HAP-1 (cell line): Measurements from ENCODE around the gene MRPL33.
A peak's percentile ranks its signal among the peaks of the same experiment; 100 is the strongest.
"Not testable (repeated sequence)": the region's sequence is repeated elsewhere in the genome, so short reads cannot be mapped to it uniquely, and the experiment has no call there.

Experiments
- DNase-seq, 2 experiments: peaks; one replicate each; pipeline ENCODE4 v3.0.0-alpha.2; 2016 to 2020; ENCODE audit warnings: low spot score in 2 of 2
- H3K27me3 ChIP-seq: fragments of 250-450 bp; sonication (Bioruptor Pico); 2 replicates; pipeline ENCODE4 v1.5.1; 2020; ENCODE audit warnings: low read depth, mild to moderate bottlenecking, moderate library complexity
- H3K36me3 ChIP-seq: fragments of 250-450 bp; sonication (Bioruptor Pico); replicated peaks from 2 replicates; pipeline ENCODE4 v1.5.1; 2020; ENCODE audit warnings: mild to moderate bottlenecking
- H3K4me1 ChIP-seq: fragments of 250-450 bp; sonication (Bioruptor Pico); 2 replicates; pipeline ENCODE4 v1.5.1; 2020; ENCODE audit warnings: mild to moderate bottlenecking
- H3K4me3 ChIP-seq: fragments of 250-450 bp; sonication (Bioruptor Pico); 2 replicates; pipeline ENCODE4 v1.5.1; 2020; ENCODE audit warnings: mild to moderate bottlenecking, moderate library complexity
- H3K9me3 ChIP-seq: fragments of 250-450 bp; sonication (Bioruptor Pico); 2 replicates; pipeline ENCODE4 v1.5.1; 2020; ENCODE audit warnings: mild to moderate bottlenecking, moderate library complexity
- in situ Hi-C: fragments of 300-500 bp; cut with MboI; formaldehyde crosslinking; loops from 3 replicates; pipeline ENCODE4 v1.14.3; 2020; ENCODE audit warnings: low sequenced_read_pairs, inconsistent platforms, mixed read lengths

The MRPL33 gene

GRCh38 chr2:27752551-27753237, 18.8 kb upstream of the MRPL33 start:
- Histone ChIP-seq H3K4me1 (peaks cover 5% of the 10 kb centered on the region; the same call in 1 of the 2 replicates), H3K36me3 (no peaks in the 10 kb centered on the region), H3K4me3 (no peak overlapping the region), H3K27me3 (no peaks in the 10 kb centered on the region), H3K9me3 (no peaks in the 10 kb centered on the region)
- DNase-seq = no peak
- in situ Hi-C loops = no loop called here

- H3K4me3 ChIP-seq = no peak overlapping the region
These were observed 17.4 kb upstream of the MRPL33 start for GRCh38 chr2:27754138-27754588.

GRCh38 chr2:27754831-27755230, 16.7 kb upstream of the MRPL33 start:
- no peak overlapping the region for H3K4me3 ChIP-seq
- H3K4me1 ChIP-seq = peaks cover 5% of the 10 kb centered on the region; the same call in 1 of the 2 replicates
- no peak for DNase-seq
- H3K36me3 ChIP-seq = no peaks in the 10 kb centered on the region
- no peaks in the 10 kb centered on the region for H3K9me3 ChIP-seq
- H3K27me3 ChIP-seq = no peaks in the 10 kb centered on the region
- in situ Hi-C loops = no loop called here

More at GRCh38 chr2:27754138-27754588, 17.4 kb upstream of the MRPL33 start:
- no peaks in the 10 kb centered on the region for H3K27me3 ChIP-seq
- peaks cover 5% of the 10 kb centered on the region; the same call in 1 of the 2 replicates for H3K4me1 ChIP-seq
- in situ Hi-C loops = no loop called here
- DNase-seq = peak; percentile 40 to 90
- no peaks in the 10 kb centered on the region for H3K36me3 ChIP-seq
- H3K9me3 ChIP-seq = no peaks in the 10 kb centered on the region

DNA sequence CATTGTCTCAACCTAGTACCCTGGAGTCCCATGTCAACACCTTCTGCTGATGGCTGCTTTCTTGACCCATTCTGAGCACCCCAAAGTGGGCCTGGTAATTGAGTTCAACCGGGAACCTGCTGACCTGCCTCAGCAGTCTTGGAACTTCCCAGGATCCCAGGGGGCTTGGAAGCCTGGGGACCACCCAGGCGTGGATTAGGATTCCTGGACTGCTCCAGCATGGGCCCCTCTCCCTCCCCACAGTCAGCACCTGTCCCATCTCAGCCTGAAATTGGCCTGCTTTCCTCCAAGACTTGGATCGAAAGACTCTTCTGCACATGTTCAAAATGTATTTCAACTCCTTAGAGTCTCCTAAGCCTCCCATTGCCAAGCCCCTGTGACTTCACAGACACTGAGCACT, 15.4 kb upstream of the MRPL33 start:
- H3K27me3 ChIP-seq = no peaks in the 10 kb centered on the region
- in situ Hi-C loops = no loop called here
- H3K36me3 ChIP-seq = no peaks in the 10 kb centered on the region
- peaks cover 5% of the 10 kb centered on the region; the same call in 1 of the 2 replicates for H3K4me1 ChIP-seq
- H3K4me3 ChIP-seq = no peak overlapping the region
- DNase-seq = no peak
- H3K9me3 ChIP-seq = no peaks in the 10 kb centered on the region

DNA sequence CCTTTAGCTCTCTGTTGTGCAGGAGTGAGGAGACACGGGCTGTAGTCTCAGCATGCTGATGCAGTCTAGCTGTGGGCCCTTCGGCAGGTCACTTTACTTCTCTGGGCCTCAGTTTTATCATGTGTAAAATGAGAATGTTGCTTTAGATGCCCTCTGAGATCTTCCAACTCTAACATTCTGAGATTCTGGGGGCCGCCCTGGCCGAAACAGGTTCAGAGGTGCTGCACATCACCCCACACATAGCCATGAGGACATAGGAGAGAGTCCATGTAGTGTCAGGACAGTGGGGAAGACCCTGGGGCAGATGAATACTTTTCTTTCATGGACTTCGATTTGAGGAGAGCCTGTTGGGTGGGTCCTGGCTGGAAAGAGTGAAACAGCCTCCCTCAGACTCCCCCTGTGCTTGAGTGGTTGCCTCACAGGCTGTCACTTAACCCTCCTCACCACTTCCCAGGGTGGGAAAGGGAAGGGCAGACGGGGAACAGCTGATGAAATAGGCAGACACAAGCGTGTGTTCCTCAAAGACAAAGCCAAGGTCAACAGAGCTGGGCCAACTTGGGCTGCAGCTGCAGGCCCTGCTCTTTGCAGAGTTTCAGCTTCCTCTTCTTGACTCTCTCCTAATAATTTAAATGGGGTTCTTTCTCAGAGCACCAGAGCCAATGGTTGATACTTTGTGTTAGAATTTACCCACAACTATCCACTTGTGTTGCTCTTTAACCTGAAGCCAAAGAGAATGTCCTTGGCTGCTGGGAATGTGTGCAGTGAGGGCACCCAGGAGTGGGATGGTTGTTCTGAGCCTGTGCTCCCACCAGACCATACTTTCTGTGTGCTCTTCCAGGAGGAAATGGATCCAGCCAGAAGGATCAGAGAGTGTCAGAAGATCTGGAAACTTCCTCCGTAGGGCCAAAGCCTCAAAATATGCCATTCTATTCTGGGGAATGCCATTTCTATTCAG, 14.7 kb upstream of the MRPL33 start:
- Histone ChIP-seq H3K4me1 (peaks cover 5% of the 10 kb centered on the region; the same call in 1 of the 2 replicates), H3K4me3 (no peak overlapping the region), H3K36me3 (no peaks in the 10 kb centered on the region), H3K27me3 (no peaks in the 10 kb centered on the region), H3K9me3 (no peaks in the 10 kb centered on the region)
- DNase-seq = no peak
- in situ Hi-C loops = no loop called here

- no peak for DNase-seq
- H3K4me3 ChIP-seq = no peak overlapping the region
- no peaks in the 10 kb centered on the region for H3K36me3 ChIP-seq
- H3K4me1 ChIP-seq = no peaks in the 10 kb centered on the region
- no peaks in the 10 kb centered on the region for H3K9me3 ChIP-seq
- in situ Hi-C loops = no loop called here
- no peaks in the 10 kb centered on the region for H3K27me3 ChIP-seq
These were observed 8.3 kb upstream of the MRPL33 start for GRCh38 chr2:27762951-27763906.

DNA sequence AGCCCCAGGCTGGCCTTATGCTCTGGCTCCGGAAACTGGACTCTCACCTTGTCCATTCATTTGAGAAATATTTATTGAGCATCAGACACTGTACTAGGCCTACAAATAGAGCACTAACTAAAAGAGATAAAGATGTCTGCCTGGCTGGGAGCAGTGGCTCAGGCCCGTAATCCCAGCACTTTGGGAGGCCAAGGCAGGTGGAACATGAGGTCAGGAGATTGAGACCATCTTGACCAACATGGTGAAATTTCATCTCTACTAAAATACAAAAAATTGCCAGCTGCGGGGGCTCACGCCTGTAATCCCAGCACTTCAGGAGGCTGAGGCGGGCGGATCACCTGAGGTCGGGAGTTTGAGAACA, 7.6 kb upstream of the MRPL33 start:
- Histone ChIP-seq H3K4me3 (no peak overlapping the region), H3K27me3 (no peaks in the 10 kb centered on the region), H3K9me3 (no peaks in the 10 kb centered on the region), H3K4me1 (no peaks in the 10 kb centered on the region), H3K36me3 (no peaks in the 10 kb centered on the region)
- in situ Hi-C loops = no loop called here
- DNase-seq = no peak

DNA sequence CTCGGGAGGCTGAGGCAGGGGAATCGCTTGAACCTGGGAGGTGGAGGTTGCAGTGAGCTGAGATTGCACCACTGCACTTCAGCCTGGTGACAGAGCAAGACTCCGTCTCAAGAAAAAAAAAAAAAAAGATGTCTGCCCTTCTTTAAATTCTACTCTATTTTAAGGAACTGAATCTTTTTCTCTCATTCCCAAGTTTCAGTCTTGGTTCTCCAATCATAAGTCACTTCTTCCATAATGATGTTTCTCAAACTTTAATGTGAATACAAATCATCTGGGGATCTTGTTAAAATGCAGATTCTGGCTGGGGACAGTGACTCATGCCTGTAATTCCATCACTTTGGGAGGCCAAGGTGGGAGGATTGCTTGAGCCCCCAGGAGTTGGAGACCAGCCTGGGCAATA, 7.0 kb upstream of the MRPL33 start:
- H3K27me3 ChIP-seq, H3K36me3 ChIP-seq, H3K4me3 ChIP-seq, H3K4me1 ChIP-seq, DNase-seq, in situ Hi-C loops, H3K9me3 ChIP-seq: not testable (repeated sequence)

GRCh38 chr2:27765621-27766286, 5.8 kb upstream of the MRPL33 start:
- H3K27me3 ChIP-seq = no peaks in the 10 kb centered on the region
- DNase-seq = no peak
- in situ Hi-C loops = no loop called here
- no peaks in the 10 kb centered on the region for H3K9me3 ChIP-seq
- no peak overlapping the region for H3K4me3 ChIP-seq
- no peaks in the 10 kb centered on the region for H3K4me1 ChIP-seq
- H3K36me3 ChIP-seq = no peaks in the 10 kb centered on the region

- Histone ChIP-seq H3K9me3 (no peaks in the 10 kb centered on the region; the same call in 1 of the 2 replicates), H3K36me3 (no peaks in the 10 kb centered on the region), H3K27me3 (no peaks in the 10 kb centered on the region), H3K4me1 (peaks cover 4% of the 10 kb centered on the region; the same call in 1 of the 2 replicates), H3K4me3 (no peak overlapping the region)
- no peak for DNase-seq
- in situ Hi-C loops = no loop called here
These were observed 5.2 kb upstream of the MRPL33 start for GRCh38 chr2:27766287-27766661.

DNA sequence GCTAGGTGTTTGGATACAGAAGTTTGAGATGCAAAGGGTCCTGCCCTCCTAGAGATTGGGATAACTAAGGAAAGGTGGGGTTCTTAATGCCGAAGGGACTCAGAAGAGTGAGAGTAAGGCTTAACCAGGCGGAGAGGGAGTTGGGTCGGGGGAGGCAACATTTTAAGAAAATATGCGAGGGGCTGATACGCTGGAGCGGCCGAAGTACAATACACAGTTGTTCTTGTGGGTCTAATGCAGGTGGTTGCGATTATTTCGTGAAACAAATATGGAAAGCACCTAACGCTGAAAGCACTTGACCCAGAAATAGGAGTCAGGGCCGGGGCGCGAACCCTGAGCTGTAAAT, 344 bp upstream of the MRPL33 start:
- no peaks in the 10 kb centered on the region; the same call in 1 of the 2 replicates for H3K9me3 ChIP-seq
- H3K27me3 ChIP-seq = no peaks in the 10 kb centered on the region
- peaks cover 13% of the 10 kb centered on the region; the same call in 1 of the 2 replicates for H3K36me3 ChIP-seq
- H3K4me1 ChIP-seq = peaks cover 13% of the 10 kb centered on the region; the same call in 1 of the 2 replicates
- DNase-seq = no peak
- peak overlapping the region; percentile 89 for H3K4me3 ChIP-seq
- in situ Hi-C loops = no loop called here

DNA sequence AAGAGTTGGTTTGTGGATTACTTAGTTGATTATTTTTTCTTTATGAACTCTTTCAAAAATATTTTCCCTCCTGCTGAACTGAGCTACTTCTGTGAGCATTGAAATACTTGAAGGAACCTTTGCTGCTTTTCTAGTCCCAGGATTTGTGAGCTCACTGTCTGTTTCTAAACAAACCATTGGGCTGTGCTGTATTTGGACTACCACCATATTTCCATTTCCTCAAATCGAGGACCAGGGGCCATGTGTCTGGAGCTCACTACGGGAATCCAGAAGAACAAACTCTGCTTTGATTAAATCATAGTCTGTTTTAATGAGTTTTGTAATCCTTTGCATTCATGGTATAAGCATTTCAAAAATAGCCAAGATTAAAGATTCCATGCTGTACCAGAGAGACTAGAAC, 1.3 kb downstream of the MRPL33 start:
- H3K27me3 ChIP-seq = no peaks in the 10 kb centered on the region
- H3K9me3 ChIP-seq = no peaks in the 10 kb centered on the region; the same call in 1 of the 2 replicates
- H3K4me3 ChIP-seq = peak overlapping the region; percentile 89
- peaks cover 13% of the 10 kb centered on the region; the same call in 1 of the 2 replicates for H3K36me3 ChIP-seq
- in situ Hi-C loops = no loop called here
- H3K4me1 ChIP-seq = peaks cover 13% of the 10 kb centered on the region; the same call in 1 of the 2 replicates
- no peak for DNase-seq

GRCh38 chr2:27773959-27774358, 2.4 kb downstream of the MRPL33 start:
- Histone ChIP-seq H3K9me3 (no peaks in the 10 kb centered on the region; the same call in 1 of the 2 replicates), H3K4me1 (peaks cover 13% of the 10 kb centered on the region), H3K27me3 (no peaks in the 10 kb centered on the region), H3K36me3 (peaks cover 13% of the 10 kb centered on the region), H3K4me3 (no peak overlapping the region)
- in situ Hi-C loops = no loop called here
- no peak for DNase-seq
